HG03558 (cell line): Measurements from ENCODE around the gene LAMTOR3.

Experiments used
- ATAC-seq: cut with Tn5 transposase; IDR thresholded peaks from one replicate; pipeline ENCODE4 v1.9.1; 2021; ENCODE audit warnings: moderate number of reproducible peaks; ENCODE audit not compliant: unreplicated experiment; ENCODE audit errors: extremely low read depth

LAMTOR3 gene, protein sequence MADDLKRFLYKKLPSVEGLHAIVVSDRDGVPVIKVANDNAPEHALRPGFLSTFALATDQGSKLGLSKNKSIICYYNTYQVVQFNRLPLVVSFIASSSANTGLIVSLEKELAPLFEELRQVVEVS

DNA sequence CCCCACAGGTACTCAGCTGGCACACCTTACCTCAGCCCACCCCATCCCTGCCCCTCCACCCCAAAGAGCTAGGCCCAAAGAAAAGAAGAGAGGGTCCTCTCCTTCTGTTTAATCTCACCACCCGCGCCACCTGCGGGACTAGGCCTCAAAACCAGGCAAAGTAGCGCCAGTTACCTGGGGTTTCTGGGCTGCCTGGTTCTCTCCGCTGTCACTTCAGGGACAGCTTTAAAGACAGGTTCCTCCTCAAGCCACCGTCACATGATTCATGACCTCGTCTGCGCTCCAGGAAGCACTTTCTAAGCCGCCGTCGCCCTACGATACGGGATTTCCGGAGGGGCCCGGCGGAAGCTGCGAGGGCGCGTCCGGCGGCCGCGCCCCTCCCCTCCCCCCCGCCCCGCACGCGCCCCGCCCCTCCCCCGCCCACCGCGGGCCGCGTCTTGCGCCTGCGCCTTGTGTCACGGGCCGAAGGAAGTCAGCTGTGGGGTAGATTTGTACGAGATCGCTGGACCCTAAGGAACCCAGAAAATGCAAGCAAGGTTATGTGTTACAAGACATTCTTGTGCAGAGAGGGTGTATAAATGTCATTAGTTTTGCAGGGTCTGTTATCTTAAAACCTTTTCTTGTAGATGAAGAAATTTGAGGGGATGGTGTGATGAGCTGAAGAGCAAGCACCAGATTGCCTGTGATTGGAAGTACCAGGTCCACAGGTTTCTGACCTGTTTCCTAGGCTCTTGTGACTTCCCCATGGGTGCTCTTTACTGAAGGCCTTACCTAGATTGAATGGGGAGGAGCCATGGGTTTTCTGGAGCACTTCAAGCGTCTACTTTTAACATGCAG lies at the start of gene LAMTOR3:
LAMTOR3 (minus strand) TSS at position 267 of the 837 bp plus-strand sequence. CDS start 464 bp downstream, outside the sequence.
- peak; percentile 96 for ATAC-seq

DNA sequence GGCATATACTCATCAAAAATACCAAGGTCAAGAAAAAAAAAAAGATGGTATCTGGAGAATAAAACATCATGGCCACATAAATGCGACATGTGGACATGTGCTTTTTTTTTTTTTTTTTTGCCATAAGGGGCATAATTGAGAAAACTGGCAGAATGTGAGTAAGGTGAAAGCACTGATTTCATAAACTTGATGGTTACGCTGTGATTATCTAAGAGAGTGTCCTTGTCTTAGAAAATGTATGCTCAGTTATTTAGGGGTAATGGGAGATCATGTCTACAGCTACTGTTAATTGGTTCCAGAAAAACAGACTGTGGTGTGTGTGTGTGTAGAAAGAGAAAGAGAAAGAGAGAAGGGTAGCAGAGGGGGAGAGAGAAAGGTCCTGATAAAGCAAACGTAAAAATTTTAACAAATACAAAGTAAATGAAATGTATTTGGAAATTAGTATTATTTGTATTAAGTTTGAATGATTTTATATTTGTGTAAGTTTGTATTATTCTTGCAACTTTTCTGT lies 44.1 kb upstream of the LAMTOR3 start:
- ATAC-seq, result no peak

DNA sequence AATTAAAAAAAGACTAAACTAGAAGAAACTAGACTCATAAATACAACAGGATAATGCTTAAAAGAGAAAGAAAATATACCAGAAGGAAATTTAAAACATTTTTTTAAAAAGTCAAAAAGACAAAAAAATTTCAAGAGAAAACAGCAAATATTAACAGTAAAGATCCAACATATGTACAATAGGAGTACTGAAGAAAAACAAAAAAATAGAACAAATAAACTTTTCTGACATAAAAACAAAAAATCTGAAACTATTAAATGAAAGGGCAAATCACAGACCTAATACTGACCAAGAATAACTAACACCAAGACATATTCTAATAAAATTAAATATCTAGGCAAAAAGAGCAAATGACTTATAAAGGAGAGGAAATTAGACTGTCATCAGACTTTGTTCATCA lies 40.7 kb upstream of the LAMTOR3 start:
- no peak for ATAC-seq

DNA sequence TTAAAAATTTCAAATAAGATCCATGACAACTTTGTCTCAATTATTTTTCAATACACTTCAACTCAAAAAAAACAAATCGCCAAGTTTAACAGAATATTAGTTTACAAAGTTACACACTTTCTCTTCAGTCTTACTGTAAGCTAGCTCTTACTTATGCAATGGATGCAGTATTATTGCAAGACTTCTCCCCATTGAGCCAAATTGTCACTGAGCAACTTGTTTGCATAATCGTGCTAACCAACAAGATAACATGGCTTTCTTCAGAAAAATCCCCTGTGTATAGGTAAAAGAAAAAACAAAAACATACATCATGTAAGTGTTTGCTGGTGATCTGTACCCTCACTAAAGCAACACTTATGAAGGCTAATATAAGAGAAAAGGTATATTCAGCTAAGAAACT lies 33.3 kb upstream of the LAMTOR3 start:
- ATAC-seq, result no peak

DNA sequence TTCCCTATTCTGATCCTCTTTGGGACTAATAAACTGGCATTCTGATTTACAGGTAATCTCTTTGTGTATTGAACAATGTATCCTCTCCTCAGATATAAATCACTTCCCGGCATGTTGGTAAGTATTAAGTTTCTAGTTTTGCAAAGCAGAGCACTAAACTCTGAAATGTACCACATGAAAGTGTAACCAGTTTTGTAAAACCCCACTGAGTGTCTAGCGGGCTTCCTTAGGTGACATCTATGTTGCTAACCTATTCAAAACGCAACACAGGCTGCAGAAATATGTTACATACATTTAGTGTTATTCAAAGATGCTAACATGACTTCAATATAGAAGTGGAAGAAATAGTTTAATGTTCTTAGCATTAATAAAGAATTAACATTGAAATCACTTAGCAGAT lies 26.9 kb upstream of the LAMTOR3 start:
- no peak for ATAC-seq

DNA sequence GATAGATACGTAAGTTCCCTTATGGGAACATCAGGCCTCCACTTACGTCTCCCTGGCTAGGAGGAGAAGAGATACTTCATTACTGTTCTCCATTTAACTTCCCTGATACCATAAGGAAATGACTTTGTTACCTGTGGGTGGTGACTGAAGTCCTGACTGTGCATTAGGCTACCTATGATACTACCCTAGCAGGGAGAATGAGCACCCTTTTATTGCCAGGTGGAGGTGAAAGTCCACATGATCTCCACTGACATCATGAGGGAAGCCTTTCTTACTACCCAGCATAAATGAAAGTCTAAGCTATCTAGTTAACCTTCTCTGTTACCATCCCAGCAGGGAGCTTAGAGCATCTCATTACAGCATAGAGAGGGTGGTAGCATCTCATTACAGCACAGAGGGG lies 24.4 kb upstream of the LAMTOR3 start:
- ATAC-seq, result no peak

DNA sequence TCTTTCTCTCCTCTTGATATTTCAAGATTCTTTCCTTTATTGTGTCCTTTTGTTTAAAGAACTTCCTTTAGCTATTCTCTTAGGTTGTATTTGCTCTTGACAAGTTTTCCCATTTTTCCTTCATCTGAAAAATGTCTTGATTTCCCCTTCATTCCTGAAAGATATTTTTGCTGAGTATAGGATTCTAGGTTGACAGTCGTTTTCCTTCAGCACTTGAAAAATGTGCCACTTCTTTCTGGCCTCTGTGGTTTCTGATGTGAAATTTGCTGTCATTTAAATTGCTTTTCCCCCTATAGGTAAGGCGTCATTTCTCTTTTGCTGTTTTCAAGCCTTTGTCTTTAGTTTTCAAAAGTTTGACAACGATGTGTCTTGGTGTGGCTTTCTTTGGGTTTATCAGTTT lies 23.3 kb upstream of the LAMTOR3 start:
- no peak for ATAC-seq

DNA sequence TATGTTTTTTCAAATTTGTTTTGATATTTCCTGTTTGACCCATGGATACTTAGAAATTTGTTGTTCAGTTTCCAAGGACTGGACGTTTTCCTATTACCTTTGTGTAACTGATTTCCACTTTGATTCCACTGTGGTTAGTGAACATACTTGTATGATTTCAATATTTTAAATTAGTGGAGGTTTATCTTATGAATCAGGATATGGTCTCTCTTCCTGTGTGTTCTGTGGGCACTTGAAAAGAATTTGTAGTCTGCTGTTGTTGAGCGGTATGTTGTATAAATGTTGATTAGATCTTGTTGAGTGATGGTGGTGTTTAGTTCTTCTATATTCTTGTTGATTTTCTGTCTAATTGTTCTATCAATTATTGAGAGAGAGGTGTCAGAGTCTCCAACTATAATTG lies 21.2 kb upstream of the LAMTOR3 start:
- ATAC-seq, result no peak

DNA sequence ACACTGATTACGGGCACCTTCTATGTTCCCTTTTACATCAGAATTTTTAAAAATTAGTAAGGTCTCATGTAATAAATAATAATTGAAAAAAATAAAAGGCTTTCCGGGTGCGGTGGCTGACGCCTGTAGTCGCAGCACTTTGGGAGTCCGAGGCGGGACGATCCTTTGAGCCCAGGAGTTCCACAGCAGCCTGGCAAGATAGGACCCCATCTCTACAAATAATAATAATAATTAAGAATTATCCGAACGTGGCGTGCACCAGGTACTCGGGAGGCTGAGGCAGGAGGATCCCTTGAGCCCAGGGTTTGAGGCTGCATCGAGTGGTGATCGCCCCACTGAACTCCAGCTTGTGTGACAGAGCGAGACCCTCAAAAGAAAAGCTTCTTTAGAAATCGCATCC lies 771 bp upstream of the LAMTOR3 start:
- no peak for ATAC-seq

DNA sequence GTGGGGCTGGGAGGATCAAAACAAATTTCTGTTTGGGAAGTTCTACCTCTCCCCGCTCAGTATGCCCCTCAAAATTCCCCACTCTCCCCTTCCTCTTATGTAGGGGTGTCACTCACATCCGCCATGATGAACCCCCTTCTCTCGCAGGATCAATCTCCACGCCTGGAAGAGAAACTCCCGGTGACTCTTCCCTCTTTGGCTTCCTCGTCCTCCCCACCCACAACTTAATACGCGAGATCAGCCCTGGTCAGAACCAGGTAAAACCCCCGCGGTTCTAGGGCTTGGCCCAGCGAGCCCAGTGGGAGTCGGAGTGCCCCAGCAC lies 427 bp downstream of the LAMTOR3 start:
- ATAC-seq, result no peak

DNA sequence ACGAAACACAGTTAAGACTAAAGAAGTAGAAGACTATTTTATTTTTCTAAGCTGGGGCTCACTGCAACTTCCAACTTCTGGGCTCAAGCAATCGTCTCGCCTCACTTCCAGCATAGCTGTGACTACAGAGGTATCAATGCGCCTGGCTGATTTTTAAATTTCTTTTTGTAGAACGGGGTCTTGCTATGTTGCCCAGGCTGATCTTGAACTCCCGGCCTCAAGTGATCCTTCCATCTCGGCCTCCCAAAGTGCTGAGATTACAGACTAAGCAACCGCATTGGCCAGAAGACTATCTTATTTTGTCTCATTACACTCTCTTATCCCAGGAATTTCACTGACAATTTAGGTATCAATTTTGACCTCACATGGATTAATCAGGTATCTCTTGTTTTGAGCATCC lies 1.2 kb downstream of the LAMTOR3 start:
- no peak for ATAC-seq

DNA sequence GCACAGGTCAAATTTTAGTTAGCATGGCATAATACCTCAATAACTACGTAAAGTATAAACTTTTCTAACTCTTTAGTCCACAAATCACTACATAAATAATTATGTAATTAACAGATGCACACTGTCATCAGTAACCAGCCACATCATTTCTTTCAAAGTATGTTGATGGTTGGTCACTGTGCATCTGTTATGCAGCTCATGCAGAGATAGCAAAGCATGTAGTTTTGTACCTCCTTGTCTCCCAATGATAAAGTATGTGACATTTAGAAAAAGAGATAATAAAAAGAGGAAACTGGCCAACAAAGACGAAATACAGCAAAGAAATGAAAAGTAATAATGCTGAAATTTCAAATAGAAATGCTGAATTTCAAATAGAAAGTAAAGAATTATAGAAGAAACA lies 2.9 kb downstream of the LAMTOR3 start:
- ATAC-seq, result no peak

DNA sequence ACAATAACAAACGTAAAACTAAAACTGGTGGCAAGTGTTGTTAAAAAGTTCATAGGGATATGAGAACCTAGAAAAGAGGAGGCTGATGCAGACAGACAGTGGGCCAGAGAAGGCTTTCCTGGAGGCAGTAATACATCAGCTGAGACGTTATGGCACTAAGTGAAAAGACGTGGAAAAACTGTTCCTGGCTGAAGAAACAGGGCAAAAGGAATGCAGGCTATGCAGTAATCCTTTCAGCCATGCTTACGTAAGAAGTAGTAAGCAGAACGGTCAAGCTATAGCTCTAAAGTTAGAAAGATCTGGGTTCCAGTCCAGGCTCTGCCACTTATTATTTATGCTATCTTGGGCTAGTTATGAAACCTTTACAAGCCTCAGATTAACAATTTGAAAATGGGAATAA lies 6.4 kb downstream of the LAMTOR3 start:
- no peak for ATAC-seq

DNA sequence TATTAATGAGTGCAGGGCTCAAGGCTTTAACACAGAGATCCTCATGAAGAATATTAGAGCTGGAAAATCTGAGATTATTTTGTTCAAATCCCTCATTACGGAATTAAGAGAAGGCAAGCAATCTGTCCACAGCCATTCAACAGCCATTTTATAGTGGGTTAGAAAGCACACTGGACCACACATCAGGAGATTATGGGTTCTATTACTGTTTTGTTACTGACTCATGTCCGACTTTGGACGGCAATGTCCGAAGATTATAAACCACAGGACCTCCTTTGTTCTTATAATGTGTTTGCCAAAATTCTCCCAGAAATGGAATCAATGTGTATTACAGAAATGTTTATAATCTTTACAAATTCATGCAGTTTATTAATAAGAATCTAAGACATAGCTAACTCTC lies 8.1 kb downstream of the LAMTOR3 start:
- no peak for ATAC-seq

DNA sequence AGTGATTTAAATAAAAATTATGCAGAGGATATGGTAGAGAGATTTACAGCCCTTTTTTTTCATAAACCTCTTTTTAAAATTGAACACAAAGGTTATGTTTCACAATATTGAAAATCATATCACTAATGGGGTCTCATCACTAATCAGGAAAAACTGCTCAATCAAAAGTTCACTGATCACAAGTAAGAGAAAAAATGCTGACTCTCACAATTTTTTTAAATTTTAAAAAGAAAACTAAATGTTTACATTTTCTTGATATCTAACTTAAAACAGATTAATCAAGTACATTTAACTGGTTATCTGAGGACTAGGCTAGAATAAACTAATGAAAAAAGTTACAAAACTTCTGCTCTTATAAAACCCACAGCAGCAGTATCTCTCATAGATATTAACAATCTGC lies 8.5 kb downstream of the LAMTOR3 start:
- no peak for ATAC-seq

DNA sequence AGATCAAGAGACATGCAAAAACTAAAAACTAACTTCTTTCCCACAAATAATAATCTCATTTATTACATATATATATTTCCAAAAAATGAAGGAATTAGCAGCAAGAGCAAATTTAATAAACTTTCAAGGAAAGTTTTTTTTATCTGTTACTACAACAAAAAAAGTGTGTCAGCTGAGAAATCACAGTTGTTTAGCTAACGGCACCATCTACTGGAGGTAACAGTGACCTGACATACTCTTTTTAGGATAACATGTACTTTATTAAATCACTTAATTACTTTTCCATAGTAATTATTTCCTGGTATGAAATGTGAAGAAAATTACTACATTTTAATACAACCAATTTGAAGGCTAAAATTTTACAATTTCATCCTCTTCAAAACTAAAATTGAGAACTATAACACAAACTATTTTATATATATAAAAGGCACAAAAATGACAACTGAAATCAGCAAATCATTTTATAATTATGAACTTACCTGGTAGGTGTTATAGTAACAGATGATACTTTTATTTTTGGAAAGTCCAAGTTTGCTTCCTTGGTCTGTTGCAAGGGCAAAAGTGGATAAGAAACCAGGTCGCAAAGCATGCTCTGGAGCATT lies 9.1 kb downstream of the LAMTOR3 start:
- ATAC-seq, result no peak

DNA sequence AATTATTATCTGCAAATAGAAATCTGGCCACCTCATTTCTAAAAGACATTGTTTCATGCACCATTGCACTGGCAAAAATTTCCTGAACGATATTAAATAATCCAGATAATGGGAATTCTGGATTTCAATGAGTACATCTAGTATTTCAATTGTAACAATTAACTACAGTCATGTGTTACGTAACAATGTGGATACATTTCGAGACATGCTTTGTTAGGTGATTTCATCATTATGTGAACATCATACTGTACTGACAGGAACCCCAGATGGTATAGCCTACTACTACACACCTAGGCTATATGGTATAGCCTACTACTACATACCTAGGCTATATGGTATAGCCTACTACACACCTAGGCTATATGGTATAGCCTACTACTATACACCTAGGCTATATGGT lies 14.8 kb downstream of the LAMTOR3 start:
- ATAC-seq, result no peak

DNA sequence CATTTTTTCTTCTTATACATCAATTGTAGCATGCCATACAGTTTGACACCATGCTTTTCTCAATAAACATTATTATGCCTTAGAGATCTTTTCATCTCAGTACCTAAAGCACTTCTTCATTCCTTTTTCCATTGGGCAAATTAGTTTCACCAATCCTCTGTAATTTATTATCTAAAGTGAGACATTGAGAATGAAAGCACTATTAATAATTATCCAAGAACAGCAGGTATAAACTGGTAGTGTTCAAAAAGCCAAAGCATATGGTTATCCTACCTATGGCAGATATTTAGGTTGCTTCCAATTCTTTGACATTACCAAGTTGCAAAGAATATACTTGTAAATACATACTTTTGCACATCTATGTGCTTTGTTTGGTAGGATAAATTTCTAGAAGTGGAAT lies 15.6 kb downstream of the LAMTOR3 start:
- no peak for ATAC-seq

DNA sequence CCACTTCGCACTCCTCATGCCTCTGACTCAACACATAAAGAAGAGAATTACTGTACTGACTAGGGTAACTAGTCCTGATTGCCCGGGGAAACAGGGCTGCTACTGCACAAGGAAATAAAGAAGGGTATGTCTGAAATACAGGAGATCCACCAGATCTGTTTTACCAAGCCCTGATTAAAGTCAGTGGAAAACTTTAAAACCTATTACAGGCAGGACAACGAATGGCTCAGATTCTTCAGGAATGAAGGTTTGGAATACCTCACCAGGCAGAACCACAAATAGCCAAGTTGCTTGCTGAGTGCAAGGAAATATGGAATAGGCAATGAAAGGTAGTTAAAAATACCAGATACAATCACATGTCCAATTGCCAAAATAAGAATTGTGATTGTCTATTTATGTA lies 17.3 kb downstream of the LAMTOR3 start:
- no peak for ATAC-seq

DNA sequence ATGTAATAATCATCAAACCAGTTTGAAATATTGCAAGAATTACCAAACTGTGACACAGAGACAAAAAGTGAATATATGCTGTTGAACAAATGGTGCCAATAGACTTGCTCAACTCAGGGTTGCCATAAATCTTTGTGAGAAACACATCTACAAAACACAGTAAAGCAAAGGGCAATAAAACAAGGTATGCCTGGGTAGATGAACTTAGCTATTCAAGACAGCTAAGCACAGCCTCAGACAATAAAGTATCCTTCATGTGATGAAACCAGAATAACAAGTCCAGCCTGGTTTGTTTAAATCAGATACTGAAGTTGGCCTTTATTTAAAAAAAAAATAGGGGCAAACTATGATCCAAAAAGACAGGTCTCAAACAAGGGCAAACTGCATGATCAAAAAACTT lies 19.2 kb downstream of the LAMTOR3 start:
- no peak for ATAC-seq

DNA sequence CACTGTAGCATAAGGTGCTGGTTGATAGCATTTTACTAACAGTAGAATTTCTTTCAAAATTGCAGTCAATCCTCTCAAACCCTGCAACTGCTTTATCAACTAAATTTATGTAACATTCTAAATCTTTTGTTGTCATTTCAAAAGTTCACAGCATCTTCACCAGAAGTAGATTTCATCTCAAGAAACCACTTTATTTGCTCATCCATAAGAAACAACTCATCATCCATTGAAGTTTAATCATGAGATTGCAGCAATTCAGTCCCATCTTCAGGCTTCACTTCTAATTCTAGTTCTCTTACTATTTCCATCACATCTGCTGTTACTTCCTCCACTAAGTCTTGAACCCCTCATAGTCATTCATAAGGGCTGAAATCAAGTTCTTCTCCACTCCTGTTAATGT lies 21.7 kb downstream of the LAMTOR3 start:
- ATAC-seq, result no peak

DNA sequence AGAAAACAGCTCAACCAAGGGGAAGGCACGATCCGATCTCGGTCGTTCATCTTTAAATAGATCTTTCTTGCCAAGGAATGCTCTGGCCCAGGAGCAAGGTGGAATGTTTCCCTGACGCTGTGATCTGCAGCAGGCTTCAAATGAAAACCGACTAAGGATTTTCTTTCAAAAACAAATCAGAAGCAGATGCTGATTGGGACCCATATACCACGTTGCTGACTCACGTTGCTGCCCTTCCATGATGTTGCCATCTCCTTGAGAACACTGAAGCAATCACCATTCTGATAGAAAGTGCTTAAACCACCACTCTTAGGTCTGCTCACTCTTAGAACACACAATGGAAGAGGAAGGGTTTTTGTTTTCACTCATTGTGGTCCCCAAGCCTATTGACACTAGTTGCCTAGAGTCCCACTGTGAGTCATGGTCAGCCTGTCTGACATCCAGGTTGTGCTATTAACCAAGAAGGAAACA lies 26.1 kb downstream of the LAMTOR3 start:
- ATAC-seq, result peak; percentile 56
